ENCODE results near the gene ACTL10.

Gene ACTL10

GRCh38 chr20:33668466-33669155, 1.9 kb downstream of the ACTL10 start:
- no peak overlapping the region for H3K27ac ChIP-seq (ENCODE audit: low read length, poor library complexity, severe bottlenecking)
- H3K4me2 ChIP-seq (ENCODE audit: low read length, poor library complexity, severe bottlenecking), result no peak overlapping the region
- peaks cover 61% of the 10 kb centered on the region for H3K4me1 ChIP-seq (ENCODE audit: control insufficient read depth, insufficient read depth, low read depth, low read length)
- no peak overlapping the region for H3K23ac ChIP-seq (ENCODE audit: low read length in 2 of 2)
- no peak overlapping the region for H3K4me3 ChIP-seq (ENCODE audit: insufficient read depth in 1 of 2, low read depth in 1 of 2, low read length in 2 of 2)
- H3K9ac ChIP-seq (ENCODE audit: low read length), result peak overlapping the region; percentile 87
- WGBS, result 99% methylated on average over 13 of the region's 13 CpGs
- H3K27me3 ChIP-seq (ENCODE audit: control insufficient read depth in 1 of 2, insufficient read depth in 1 of 2, low read length in 2 of 2), result no peaks in the 10 kb centered on the region
- no peak overlapping the region for H2BK15ac ChIP-seq (ENCODE audit: low read depth, poor library complexity, severe bottlenecking)
- no peak overlapping the region for H2BK120ac ChIP-seq (ENCODE audit: low read depth, low read length)
- peak overlapping the region; percentile 5 for H4K91ac ChIP-seq (ENCODE audit: low read length)
- H3K9me3 ChIP-seq (ENCODE audit: control insufficient read depth, low read length), result no peaks in the 10 kb centered on the region
- H3K14ac ChIP-seq (ENCODE audit: low read length in 2 of 2), result no peak overlapping the region
- peaks cover 39 to 65% of the 10 kb centered on the region in 2 experiments for H3K36me3 ChIP-seq (ENCODE audit: control insufficient read depth in 1 of 2, insufficient read depth in 2 of 2, low read depth in 1 of 2, low read length in 2 of 2)
- no peak overlapping the region for H2AK5ac ChIP-seq (ENCODE audit: low read length, severe bottlenecking)
- peaks cover 29% of the 10 kb centered on the region for H3K79me1 ChIP-seq (replicated peaks; ENCODE audit: low read length, poor library complexity, severe bottlenecking)
- no peak overlapping the region for H2BK12ac ChIP-seq (ENCODE audit: low read length in 2 of 2)
- no peak overlapping the region for H2AFZ ChIP-seq (ENCODE audit: low read depth, low read length)
- H4K8ac ChIP-seq (ENCODE audit: low read length), result no peak overlapping the region
- H2BK5ac ChIP-seq (ENCODE audit: low read depth, low read length, poor library complexity, severe bottlenecking), result no peak overlapping the region
- H3K4ac ChIP-seq (ENCODE audit: low read depth in 1 of 2, low read length in 2 of 2), result no peak overlapping the region
- H3K18ac ChIP-seq (ENCODE audit: low read depth in 1 of 2, low read length in 2 of 2), result no peak overlapping the region
- no peak for DNase-seq

- H4K91ac ChIP-seq (ENCODE audit: low read length), result no peak overlapping the region
- H2AFZ ChIP-seq (ENCODE audit: low read depth, low read length), result no peak overlapping the region
- no peak overlapping the region for H3K9ac ChIP-seq (ENCODE audit: low read length)
- peaks cover 39 to 65% of the 10 kb centered on the region in 2 experiments for H3K36me3 ChIP-seq (ENCODE audit: control insufficient read depth in 1 of 2, insufficient read depth in 2 of 2, low read depth in 1 of 2, low read length in 2 of 2)
- peaks cover 56% of the 10 kb centered on the region for H3K4me1 ChIP-seq (ENCODE audit: control insufficient read depth, insufficient read depth, low read depth, low read length)
- H2AK5ac ChIP-seq (ENCODE audit: low read length, severe bottlenecking), result no peak overlapping the region
- no peak overlapping the region for H2BK120ac ChIP-seq (ENCODE audit: low read depth, low read length)
- peaks cover 29% of the 10 kb centered on the region for H3K79me1 ChIP-seq (replicated peaks; ENCODE audit: low read length, poor library complexity, severe bottlenecking)
- 98% methylated on average over 5 of the region's 5 CpGs for WGBS
- no peak overlapping the region for H3K18ac ChIP-seq (ENCODE audit: low read depth in 1 of 2, low read length in 2 of 2)
- H3K27me3 ChIP-seq (ENCODE audit: control insufficient read depth in 1 of 2, insufficient read depth in 1 of 2, low read length in 2 of 2), result no peaks in the 10 kb centered on the region
- H2BK5ac ChIP-seq (ENCODE audit: low read depth, low read length, poor library complexity, severe bottlenecking), result no peak overlapping the region
- H3K4ac ChIP-seq (ENCODE audit: low read depth in 1 of 2, low read length in 2 of 2), result no peak overlapping the region
- H3K4me2 ChIP-seq (ENCODE audit: low read length, poor library complexity, severe bottlenecking), result no peak overlapping the region
- no peak overlapping the region for H2BK15ac ChIP-seq (ENCODE audit: low read depth, poor library complexity, severe bottlenecking)
- H3K14ac ChIP-seq (ENCODE audit: low read length in 2 of 2), result no peak overlapping the region
- H4K8ac ChIP-seq (ENCODE audit: low read length), result no peak overlapping the region
- no peaks in the 10 kb centered on the region for H3K9me3 ChIP-seq (ENCODE audit: control insufficient read depth, low read length)
- DNase-seq, result no peak
- H2BK12ac ChIP-seq (ENCODE audit: low read length in 2 of 2), result no peak overlapping the region
- no peak overlapping the region for H3K4me3 ChIP-seq (ENCODE audit: insufficient read depth in 1 of 2, low read depth in 1 of 2, low read length in 2 of 2)
- no peak overlapping the region for H3K23ac ChIP-seq (ENCODE audit: low read length in 2 of 2)
- H3K27ac ChIP-seq (ENCODE audit: low read length, poor library complexity, severe bottlenecking), result no peak overlapping the region
Observed at GRCh38 chr20:33669224-33669623, 2.5 kb downstream of the ACTL10 start.

GRCh38 chr20:33669873-33670640, 3.3 kb downstream of the ACTL10 start:
- Histone ChIP-seq H3K14ac (ENCODE audit: low read length in 2 of 2) (no peak overlapping the region), H3K4ac (ENCODE audit: low read depth in 1 of 2, low read length in 2 of 2) (no peak overlapping the region), H3K9me3 (ENCODE audit: control insufficient read depth, low read length) (no peaks in the 10 kb centered on the region), H3K4me2 (ENCODE audit: low read length, poor library complexity, severe bottlenecking) (no peak overlapping the region), H3K18ac (ENCODE audit: low read depth in 1 of 2, low read length in 2 of 2) (no peak overlapping the region), H3K27me3 (ENCODE audit: control insufficient read depth in 1 of 2, insufficient read depth in 1 of 2, low read length in 2 of 2) (no peaks in the 10 kb centered on the region), H4K91ac (ENCODE audit: low read length) (no peak overlapping the region), H2BK120ac (ENCODE audit: low read depth, low read length) (no peak overlapping the region), H3K23ac (ENCODE audit: low read length in 2 of 2) (no peak overlapping the region), H3K79me1 (replicated peaks; ENCODE audit: low read length, poor library complexity, severe bottlenecking) (peaks cover 27% of the 10 kb centered on the region), H3K9ac (ENCODE audit: low read length) (no peak overlapping the region), H2BK5ac (ENCODE audit: low read depth, low read length, poor library complexity, severe bottlenecking) (no peak overlapping the region), H4K8ac (ENCODE audit: low read length) (no peak overlapping the region), H3K4me3 (ENCODE audit: insufficient read depth in 1 of 2, low read depth in 1 of 2, low read length in 2 of 2) (no peak overlapping the region), H2AK5ac (ENCODE audit: low read length, severe bottlenecking) (peak overlapping the region; percentile 1), H3K36me3 (ENCODE audit: control insufficient read depth in 1 of 2, insufficient read depth in 2 of 2, low read depth in 1 of 2, low read length in 2 of 2) (peaks cover 39 to 60% of the 10 kb centered on the region in 2 experiments), H2AFZ (ENCODE audit: low read depth, low read length) (no peak overlapping the region), H3K4me1 (ENCODE audit: control insufficient read depth, insufficient read depth, low read depth, low read length) (peaks cover 52% of the 10 kb centered on the region), H2BK15ac (ENCODE audit: low read depth, poor library complexity, severe bottlenecking) (no peak overlapping the region), H2BK12ac (ENCODE audit: low read length in 2 of 2) (no peak overlapping the region), H3K27ac (ENCODE audit: low read length, poor library complexity, severe bottlenecking) (no peak overlapping the region)
- DNase-seq, result no peak
- WGBS, result 96% methylated on average over 13 of the region's 13 CpGs

GRCh38 chr20:33670715-33671499, 4.2 kb downstream of the ACTL10 start:
- Histone ChIP-seq H3K27me3 (ENCODE audit: control insufficient read depth in 1 of 2, insufficient read depth in 1 of 2, low read length in 2 of 2) (no peaks in the 10 kb centered on the region), H3K14ac (ENCODE audit: low read length in 2 of 2) (no peak overlapping the region), H4K91ac (ENCODE audit: low read length) (no peak overlapping the region), H3K9me3 (ENCODE audit: control insufficient read depth, low read length) (no peaks in the 10 kb centered on the region), H3K36me3 (ENCODE audit: control insufficient read depth in 1 of 2, insufficient read depth in 2 of 2, low read depth in 1 of 2, low read length in 2 of 2) (peaks cover 39 to 60% of the 10 kb centered on the region in 2 experiments), H3K23ac (ENCODE audit: low read length in 2 of 2) (no peak overlapping the region), H2AFZ (ENCODE audit: low read depth, low read length) (no peak overlapping the region), H2BK15ac (ENCODE audit: low read depth, poor library complexity, severe bottlenecking) (no peak overlapping the region), H3K79me1 (replicated peaks; ENCODE audit: low read length, poor library complexity, severe bottlenecking) (peaks cover 27% of the 10 kb centered on the region), H3K4ac (ENCODE audit: low read depth in 1 of 2, low read length in 2 of 2) (no peak overlapping the region), H3K4me1 (ENCODE audit: control insufficient read depth, insufficient read depth, low read depth, low read length) (peaks cover 57% of the 10 kb centered on the region), H2BK12ac (ENCODE audit: low read length in 2 of 2) (no peak overlapping the region), H3K27ac (ENCODE audit: low read length, poor library complexity, severe bottlenecking) (no peak overlapping the region), H2BK120ac (ENCODE audit: low read depth, low read length) (no peak overlapping the region), H3K4me3 (ENCODE audit: insufficient read depth in 1 of 2, low read depth in 1 of 2, low read length in 2 of 2) (no peak overlapping the region), H3K4me2 (ENCODE audit: low read length, poor library complexity, severe bottlenecking) (no peak overlapping the region), H4K8ac (ENCODE audit: low read length) (no peak overlapping the region), H2AK5ac (ENCODE audit: low read length, severe bottlenecking) (no peak overlapping the region), H3K9ac (ENCODE audit: low read length) (no peak overlapping the region), H2BK5ac (ENCODE audit: low read depth, low read length, poor library complexity, severe bottlenecking) (no peak overlapping the region), H3K18ac (ENCODE audit: low read depth in 1 of 2, low read length in 2 of 2) (no peak overlapping the region)
- no peak for DNase-seq
- 95% methylated on average over 6 of the region's 6 CpGs for WGBS

All from mesenchymal stem cell (in vitro differentiated cells and primary cell).